Peyer's patch (tissue), 4 donors: Measurements from ENCODE around the gene ELAVL1.

Experiments
- POLR2A ChIP-seq, 2 donors: fragments of 450-650 bp; IDR thresholded peaks; one replicate each; pipeline ENCODE4 v1.5.1; 2017; ENCODE audit warnings: antibody characterized with exemption in 2 of 2, mild to moderate bottlenecking in 2 of 2, moderate library complexity in 2 of 2
- TF ChIP-seq, protein P1 (sequence below), 6 experiments: fragments of 450-650 bp in 4 of 6; fragments of 200-600 bp in 2 of 6; sonication (generic) in 1 of 6; IDR thresholded peaks; one replicate each; pipeline ENCODE4 v1.5.1; 2017 to 2019; ENCODE audit warnings: antibody characterized with exemption in 6 of 6, mild to moderate bottlenecking in 3 of 6, moderate library complexity in 1 of 6

DNA sequence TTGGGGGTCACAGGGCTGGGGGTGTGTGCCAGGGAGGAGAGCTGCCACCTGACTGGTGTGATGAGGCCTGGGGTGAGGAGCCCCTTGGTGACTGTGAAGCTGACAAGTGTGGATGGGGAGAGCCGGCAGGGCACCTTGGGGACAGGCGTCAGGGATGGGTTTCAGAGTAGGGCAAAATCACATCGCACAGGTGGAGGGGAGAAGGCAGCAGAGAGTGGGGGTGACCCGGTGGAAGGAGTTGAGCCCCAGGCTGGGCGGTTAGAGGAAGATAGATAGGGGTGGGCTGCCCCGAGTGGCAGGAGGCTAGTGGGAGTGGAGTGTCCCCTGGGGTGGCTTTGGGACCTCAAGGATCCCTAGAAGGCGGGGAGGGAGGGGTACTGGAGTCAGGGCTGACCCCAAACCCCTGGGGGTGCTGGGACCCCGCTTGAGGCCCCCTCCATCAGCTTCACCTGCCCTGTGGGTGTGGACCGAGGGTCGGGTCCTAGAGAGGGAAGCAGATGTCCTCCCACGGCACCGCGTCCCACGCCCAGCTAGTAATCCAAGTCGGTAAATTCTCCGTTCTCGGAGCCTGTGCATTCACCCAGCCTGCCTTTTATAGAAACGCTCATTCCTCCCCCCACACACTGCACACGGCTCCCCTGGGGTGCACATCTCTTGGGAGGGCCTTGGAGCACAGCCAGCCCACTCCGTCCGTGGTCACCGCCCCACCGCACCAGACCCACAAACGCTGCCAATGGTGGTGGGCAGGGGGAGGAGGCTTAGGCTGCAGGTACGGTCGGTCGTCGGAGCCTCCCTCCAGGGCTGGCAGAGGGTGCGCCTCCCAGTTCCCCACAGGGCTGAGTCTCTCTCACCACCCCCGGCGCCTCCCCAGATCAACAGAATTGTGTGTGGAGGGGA lies 81.9 kb downstream of the ELAVL1 start:
- TF ChIP-seq, protein P1, sequence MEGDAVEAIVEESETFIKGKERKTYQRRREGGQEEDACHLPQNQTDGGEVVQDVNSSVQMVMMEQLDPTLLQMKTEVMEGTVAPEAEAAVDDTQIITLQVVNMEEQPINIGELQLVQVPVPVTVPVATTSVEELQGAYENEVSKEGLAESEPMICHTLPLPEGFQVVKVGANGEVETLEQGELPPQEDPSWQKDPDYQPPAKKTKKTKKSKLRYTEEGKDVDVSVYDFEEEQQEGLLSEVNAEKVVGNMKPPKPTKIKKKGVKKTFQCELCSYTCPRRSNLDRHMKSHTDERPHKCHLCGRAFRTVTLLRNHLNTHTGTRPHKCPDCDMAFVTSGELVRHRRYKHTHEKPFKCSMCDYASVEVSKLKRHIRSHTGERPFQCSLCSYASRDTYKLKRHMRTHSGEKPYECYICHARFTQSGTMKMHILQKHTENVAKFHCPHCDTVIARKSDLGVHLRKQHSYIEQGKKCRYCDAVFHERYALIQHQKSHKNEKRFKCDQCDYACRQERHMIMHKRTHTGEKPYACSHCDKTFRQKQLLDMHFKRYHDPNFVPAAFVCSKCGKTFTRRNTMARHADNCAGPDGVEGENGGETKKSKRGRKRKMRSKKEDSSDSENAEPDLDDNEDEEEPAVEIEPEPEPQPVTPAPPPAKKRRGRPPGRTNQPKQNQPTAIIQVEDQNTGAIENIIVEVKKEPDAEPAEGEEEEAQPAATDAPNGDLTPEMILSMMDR (IDR thresholded peaks at IDR 0.05): no peak
- no peak for TF ChIP-seq POLR2A (IDR thresholded peaks at IDR 0.05)
